ENCODE results near the gene SERTAD2.

The SERTAD2 gene

DNA sequence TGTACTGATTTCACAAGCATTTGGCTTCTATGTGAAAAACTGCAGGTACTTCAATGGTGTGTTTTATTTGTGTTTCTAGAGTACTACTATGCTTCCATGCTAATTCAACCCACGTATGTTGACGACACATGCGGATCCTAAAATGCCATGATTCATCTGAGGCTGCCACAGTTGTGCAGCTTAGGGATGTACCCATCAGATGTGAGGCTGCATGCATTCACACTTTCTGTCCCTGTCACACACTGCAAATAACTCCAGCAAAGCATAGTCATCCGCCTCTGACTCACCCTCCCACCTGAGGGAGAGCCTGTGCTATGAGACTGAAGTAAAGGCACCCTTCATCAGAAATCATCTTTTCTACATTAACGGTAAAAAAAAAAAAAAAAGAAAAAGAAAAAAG lies 22.1 kb upstream of the SERTAD2 start:
- DNase-seq (ENCODE audit: low read depth in 2 of 2): peak; percentile 53 to 74

DNA sequence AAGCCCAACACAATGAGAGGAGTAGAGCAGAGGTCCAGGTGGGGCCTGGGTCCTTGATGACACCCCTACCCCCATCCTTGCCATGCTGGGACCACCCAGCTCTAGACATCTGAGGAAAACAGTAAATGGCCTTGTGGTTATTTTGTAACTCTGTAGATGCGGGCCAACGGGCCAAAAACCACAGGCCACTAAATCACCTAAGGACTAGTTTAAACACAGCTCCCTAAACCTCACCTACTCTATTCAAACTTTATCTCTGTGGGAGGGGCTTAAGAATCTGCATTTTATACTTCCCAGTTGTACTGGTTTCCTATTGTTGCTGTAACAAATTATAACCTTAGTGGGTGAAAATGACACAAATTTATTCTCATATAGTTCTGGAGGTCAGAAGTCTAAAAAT lies 19.0 kb upstream of the SERTAD2 start:
- no peak for DNase-seq (ENCODE audit: low read depth in 2 of 2)

DNA sequence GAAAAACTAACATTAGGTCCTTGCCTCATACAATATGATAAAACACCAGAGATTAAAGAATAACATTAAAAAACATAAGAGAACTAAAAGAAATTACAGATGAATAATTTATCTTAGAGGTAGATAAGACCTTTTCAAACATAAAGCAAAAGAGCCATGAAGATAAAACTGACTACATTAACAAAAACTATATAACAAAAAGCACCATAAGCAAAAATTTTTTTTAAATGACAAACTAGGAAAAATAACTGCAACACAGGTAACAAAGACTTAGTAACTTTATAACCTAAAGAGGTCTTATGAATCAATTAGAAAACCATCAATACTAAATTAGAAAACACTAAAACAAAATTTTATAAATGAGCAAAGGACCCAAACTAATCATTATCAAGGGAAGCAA lies 16.3 kb upstream of the SERTAD2 start:
- DNase-seq (ENCODE audit: low read depth in 2 of 2): no peak

DNA sequence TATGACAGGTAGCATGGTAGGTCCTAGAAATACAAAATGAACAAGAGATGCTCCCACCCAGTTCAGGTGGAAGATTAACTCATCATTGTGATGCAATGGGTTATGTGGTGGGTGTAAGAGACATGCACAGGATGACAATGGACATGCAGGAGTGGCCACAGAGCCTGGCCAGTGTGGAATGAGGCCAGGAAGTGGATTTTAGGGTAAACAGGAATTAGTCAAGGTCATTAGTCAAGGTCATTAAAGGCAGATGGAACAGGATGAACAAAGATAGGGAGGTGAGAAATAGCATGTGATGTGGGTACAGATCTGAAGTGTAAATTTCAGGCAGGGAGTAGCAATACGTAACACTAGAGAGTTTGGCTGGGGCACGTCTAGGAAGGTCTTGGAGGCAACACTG lies 15.6 kb upstream of the SERTAD2 start:
- DNase-seq (ENCODE audit: low read depth in 2 of 2): no peak

DNA sequence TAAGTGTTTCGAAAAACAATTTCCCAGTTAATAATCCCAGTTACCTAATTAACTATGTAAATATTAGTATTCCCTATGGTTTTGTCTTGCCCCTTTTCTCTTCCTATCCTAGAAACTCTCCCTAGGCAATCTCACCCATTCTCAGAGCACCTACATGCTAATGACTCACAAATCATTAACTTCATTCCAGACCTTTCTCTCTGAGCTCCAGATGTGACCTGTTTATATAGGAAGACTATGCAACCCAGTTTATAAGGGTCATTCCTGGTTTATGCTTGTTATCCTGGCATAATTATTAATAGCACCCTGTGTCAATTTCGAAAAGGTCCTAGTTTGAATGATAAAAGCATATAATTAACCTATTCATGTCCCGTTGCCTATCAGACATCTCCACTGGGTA lies 14.8 kb upstream of the SERTAD2 start:
- no peak for DNase-seq (ENCODE audit: low read depth in 2 of 2)

DNA sequence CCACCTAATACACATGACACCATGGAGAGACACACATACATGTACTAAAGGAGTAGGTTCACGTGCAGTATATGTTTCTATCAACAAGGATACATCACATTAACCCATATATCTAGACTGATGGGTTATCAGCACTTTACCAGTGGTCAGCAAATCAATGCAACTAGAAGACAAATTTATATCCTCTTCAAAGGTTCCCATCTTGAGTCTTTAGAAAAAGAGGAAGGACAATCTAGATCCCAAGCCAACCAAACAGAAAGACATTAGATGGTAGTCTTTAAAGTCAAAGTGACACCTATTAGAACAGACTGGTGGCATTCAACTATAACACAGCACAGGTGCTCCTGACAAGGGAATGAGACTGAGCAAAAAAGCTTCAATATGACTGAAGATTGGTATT lies 13.8 kb upstream of the SERTAD2 start:
- DNase-seq (ENCODE audit: low read depth in 2 of 2): no peak

DNA sequence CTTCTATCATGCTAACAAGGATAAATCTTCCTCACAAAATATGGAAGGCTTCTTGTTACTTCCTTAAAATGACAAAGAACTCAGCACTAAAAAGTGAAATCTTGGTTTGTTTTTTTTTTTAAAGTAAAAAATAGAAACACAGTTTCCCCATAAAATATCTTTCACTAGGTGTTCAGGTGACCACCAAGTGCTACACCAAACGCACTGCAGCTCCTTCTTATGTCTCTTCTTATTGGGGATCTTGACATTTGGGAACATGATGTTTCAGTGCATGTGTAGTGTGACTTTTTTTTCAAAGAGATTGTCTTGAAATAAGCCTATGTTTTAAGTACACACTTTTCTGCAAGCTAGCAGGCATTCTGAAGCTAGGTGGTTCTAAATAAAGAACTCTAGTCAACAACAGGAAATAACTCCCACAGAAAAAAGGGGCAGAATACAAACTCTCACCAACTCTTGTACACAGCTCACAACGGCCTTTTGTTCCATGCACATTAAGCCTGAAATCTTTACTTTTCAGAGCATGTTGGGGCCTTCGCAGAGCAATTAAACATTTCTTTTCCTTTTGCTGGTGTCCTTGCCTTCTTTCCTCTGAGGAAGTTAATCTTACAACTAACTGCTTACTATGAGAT lies 13.2 kb upstream of the SERTAD2 start:
- no peak for DNase-seq (ENCODE audit: low read depth in 2 of 2)

DNA sequence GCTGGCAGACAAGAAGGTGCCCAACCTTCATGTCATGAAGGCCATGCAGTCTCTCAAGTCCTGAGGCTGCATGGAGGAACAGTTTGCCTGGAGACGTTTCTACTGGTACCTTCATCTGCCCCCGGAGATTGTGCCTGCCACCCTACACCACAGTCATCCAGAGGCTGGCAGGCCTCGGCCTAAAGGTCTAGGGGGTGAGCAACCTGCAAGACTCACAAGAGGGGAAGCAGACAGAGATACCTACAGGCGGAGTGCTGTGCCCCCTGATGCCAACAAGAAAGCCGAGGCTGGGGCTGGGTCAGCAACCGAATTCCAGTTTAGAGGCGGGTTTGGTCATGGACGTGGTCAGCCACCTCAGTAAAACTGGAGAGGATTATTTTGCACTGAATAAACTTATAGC lies 12.0 kb upstream of the SERTAD2 start:
- no peak for DNase-seq (ENCODE audit: low read depth in 2 of 2)

DNA sequence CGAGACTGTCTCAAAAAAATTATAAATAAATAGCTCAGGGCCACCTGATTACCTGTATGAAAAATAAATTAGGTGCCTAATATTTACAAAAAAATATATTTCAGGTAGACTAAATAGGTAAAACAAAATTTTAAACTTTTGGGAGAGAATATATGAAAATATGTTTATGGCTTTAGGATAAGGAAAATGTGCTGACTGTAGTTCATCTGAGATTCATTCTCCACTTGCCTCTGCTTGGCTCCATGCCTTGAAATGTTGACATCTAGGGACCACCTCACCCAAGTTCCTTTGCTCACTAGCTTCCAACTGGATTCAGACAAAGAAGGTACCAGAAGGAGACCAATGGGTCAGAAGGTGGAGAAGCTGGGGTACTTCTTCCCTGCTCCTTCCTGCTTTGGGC lies 9.7 kb upstream of the SERTAD2 start:
- no peak for DNase-seq (ENCODE audit: low read depth in 2 of 2)

DNA sequence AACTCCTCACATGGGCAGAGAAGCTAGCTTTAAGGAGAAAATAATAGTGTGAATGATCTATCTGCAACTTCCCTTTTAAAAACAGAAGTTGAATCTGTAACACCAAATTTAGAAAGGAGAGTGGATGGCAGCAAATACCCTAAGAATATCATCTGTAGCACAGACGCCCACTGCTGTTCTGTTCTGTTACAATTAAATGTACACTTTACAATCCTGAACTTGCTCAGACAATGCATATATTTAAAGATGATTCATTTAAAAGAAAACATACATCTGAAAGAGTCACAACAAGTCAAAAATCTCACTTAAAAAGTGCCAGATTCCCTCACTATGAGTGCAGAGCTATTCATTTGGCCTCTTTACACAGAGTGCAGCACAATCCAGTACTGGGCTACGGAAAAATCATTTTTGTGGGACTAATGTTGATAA lies 8.0 kb upstream of the SERTAD2 start:
- no peak for DNase-seq (ENCODE audit: low read depth in 2 of 2)

DNA sequence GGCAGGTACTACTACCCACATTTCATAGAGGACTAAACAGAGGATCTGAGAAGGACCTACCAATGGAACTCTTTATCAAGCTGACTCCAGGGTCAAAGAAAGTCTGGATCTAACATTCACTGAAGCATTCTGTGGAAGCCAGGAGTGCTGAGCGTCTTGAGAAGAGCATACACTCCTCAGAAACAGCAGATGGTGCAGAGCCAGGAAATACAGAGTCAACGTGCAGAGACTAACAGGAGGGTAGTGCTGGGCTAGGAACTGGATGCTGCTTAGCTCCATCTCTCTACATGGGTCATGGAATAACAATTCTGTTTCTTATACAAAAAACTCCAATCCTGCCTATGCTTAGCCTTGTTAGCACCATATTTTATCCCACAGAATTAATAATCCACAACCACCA lies 5.5 kb upstream of the SERTAD2 start:
- no peak for DNase-seq (ENCODE audit: low read depth in 2 of 2)

DNA sequence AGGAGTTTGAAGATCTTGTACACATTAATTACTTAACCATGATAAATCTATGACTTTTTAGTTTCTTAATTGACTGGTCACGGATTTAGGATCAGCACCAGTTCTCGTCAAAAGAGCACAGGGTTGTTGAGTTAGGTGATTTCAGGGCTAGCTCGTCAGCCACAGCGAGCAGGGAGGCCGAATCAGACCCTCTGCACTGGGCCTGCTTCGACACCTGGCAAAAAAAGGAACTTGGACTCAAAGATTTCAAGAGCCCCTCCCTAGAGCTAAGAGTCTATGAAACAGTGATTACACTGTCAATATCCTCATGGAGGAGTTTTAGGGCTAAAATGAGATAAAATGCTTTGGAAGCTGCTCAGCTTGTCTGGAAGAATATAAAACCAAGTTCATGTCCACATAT lies 4.6 kb upstream of the SERTAD2 start:
- DNase-seq (ENCODE audit: low read depth in 2 of 2): no peak

DNA sequence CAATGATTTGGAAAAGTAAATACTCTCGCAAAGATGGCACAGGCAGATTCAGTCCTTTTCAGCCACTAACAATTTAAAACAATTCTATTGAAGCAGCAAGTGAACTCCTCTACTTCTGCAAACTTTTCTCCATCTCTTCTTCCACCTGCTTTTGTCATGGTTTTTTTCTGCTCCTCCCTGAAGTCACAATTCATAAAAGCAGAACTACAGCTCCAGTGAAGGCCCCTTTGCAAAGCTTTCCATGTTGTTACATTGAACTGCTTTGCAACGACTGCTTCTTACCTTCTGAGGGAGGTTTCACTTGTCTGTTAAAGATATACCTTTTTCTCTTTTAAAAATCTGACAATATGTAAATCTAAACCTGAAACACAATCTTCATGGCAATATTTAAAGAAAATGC lies 3.7 kb upstream of the SERTAD2 start:
- DNase-seq (ENCODE audit: low read depth in 2 of 2): no peak

DNA sequence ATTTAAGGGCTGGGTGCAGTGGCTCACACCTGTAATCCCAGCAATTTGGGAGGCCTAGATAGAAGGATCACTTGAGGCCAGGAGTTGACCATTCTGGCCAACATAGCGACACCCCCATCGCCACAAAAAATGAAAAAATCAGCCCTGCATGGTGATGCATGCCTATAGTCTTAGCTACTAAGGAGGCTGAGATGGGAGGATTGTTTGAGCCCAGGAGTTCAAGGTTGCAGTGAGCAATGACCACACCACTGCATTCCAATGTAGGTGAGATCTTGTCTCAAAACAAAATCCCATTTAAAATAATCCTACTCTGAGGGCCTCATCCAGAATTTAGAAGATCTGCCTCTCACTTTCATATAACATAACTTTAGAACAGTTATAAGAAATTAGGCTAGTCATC lies 2.7 kb upstream of the SERTAD2 start:
- no peak for DNase-seq (ENCODE audit: low read depth in 2 of 2)

DNA sequence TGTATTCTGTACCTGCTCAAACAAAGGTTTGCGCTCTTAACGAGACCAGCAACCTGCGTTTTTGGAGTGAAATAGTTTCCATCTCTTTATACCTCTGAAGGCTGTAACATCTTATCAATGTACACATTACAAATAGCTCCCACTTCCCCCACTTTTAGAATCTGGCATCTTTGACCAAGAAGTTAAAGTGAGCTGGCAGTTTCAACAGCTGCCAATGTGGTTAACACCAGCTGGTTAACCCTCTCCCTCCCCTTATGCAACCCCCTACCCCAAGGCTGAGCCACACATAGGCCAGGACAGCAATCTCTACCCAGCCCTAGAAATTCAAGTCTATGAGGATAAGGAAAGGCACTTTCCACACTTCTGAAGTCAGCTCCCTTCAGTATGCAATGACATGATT lies 2.2 kb upstream of the SERTAD2 start:
- no peak for DNase-seq (ENCODE audit: low read depth in 2 of 2)

DNA sequence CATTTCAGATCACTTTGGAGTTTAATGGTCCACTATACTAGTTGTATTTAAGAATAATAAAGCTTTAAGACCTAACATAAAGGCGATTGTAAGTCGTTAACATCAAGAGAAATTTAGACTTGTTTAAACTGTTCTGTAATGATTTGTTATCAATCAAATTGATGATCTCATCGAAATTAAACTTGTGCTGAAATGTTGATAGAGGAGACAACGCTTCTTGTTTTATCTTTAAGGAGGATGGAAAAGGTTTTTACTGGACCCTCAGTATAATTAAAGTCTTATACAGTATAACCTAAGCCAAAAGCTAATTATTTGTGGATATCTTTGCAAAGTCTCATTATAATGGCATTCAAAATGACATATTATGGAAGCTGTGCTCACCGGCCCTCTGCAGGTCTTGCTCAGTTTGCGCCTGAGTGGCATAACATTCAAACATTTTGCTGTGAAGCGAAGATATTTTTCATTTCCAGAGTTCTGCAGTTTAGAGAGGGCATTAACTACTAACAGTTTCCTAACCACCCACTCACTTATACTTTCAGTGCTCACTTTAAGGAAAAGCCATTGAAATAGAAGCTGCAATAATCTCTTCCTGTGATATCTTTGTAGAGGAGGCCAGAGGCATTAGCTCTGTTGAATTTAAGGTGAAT lies 1.4 kb upstream of the SERTAD2 start:
- no peak for DNase-seq (ENCODE audit: low read depth in 2 of 2)

DNA sequence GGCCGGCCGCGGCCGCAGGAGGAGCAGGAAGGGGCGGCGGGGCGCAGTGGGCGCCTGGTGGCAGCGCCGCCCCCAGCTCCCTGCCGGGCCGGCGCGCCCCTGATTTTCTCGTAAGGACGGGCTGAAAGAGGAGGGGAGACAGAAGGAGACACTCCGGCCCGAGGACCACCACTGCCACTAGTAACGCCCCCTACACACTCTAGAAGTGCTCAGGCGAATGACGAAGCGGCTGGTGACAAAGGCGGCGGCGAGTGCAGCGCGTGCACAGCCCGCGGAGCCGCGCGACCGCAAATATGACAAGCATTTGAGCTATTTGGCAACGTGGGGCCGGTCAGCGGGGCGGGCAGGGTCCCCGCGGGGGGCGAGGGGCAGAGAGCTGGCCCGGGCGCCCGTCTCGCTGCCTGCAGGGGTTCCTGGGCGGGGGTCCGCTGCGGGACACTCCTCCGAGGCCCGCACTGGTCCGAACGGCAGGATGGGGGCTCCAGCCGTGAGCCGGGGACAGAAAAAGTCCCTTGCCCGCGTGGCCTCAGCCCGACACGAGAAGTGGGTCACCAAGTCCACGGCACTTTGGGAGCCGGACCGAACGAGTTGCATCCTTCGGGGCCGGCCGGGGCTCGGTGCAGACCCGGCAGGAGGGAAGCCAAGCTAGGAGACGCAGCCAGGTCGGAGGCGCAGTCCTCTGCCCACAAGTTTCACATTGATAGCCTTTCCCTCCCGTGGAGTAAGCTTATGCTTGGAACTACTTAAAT lies 524 bp upstream of the SERTAD2 start:
- peak in 1 of 2 donors; percentile 40 for DNase-seq (ENCODE audit: low read depth in 2 of 2)

DNA sequence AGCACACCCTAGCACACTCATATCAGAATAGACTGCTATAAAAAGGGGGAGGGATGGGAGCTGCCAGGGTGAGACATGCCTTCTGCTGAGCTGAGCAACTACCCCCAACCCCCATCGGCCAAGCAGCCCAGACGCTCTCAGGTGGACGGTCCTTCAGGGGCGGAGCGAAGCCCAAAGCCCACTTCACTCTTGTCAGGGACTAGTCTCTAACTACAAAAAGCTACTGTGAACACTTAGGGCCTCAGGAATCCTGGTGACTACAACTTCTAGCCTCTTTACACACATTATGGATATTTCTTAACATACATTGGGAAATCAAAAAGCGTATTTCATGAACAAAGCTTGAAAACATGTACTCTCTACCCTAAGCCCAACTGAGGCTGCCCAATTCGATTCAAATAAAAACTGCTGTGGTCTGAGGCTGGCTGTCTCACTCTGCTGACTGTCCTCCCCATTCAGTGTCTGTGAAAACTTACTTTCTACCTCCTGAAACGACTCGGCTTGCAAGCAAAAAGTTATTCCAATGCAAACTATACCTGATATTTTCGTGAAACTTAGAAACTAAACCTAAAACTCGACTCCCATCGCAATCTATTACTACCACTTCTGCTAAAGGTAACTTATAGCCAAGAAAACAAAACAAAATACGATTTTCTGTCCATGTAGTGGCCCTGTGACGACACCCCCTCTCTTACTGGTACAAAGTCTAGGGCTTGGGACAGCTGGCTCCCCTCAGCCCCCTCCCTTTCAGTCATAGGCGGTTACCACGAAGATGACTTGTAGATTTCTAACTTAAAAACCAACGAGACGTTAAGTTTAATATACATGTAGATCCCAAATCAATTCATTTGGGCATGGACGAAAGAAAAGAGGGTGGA lies 1.2 kb downstream of the SERTAD2 start:
- no peak for DNase-seq (ENCODE audit: low read depth in 2 of 2)

DNA sequence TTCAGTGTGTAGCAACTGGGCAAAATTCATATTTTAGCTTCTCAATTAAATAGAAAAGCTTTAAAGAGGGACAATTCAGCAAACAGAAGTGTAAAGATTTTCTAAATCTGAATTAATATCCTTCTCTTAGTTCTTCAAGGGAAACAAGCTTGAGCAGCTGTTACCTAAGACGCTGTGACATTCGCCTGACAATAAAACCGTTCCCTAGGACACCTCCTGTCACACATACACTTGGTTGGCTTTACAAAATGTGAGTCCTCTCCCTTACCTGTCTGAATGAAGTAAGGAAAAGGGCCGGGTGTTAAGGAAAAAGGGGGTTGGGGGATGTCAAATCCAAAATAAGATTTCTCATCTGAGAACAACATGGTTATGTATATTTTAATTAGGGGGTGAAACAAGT lies 2.1 kb downstream of the SERTAD2 start:
- no peak for DNase-seq (ENCODE audit: low read depth in 2 of 2)

DNA sequence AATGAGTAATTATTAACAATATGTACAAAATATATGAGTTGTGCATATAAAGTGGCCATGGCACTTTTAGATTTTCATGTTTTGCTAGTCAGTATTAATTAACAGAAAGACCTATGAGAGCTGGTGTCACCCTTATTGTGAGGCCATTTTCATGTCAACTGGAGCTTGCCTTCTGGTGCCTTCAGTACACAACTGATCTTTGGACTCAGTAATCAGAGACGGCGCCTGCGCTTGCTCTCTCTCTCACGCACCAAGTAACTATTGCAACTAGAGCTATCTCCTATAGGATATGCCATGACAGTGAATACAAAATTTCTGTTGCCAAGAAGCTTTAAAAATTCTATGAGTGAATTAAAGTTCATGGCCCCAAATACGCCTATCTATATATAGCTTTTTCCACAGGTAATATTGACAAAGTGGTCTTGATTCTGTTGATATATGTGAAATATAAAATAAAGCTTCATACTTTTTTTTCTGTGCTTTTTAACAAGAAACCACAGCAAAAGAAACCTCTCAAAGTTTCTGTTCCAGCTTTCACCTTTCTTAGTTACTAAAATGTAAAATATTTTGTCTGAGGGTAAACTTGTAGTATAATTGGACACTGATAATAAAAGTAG lies 2.9 kb downstream of the SERTAD2 start:
- DNase-seq (ENCODE audit: low read depth in 2 of 2): no peak

DNA sequence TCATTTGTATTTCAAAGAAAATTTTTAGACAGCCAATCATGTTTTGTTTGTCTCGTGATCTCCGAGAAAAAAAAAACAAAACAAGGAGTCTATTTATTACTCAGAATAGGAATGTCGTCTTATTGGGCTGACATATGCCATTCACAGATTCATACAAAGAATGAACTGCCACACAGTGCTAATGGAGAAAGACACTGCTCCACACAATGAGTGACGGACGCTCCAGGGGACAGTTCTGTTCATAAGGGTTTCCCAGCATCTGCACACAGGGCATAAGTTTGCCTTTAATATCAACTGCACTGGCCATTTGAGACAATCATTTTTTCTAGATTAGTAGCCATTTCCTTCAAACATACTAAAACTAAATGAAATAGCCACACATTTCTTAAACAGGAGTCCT lies 3.4 kb downstream of the SERTAD2 start:
- no peak for DNase-seq (ENCODE audit: low read depth in 2 of 2)

DNA sequence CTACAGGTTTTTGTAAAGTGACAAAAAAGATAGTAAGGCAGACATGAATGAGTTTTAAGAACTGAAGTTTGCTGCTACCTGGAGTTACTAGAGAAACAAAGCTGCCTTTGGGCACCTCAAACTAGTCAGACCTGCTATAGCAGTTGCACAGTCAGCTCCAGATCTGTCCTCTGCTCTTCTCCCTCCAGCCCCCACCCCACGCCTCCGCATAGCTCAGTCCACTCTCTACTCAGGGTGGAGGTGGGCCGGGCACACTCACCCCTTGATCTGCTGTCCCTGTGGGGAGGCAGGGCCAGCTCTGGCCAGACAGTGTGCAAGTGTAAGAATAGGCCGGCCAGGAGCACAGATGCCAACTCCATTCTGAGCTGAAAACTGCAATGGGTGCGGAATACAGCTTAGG lies 4.1 kb downstream of the SERTAD2 start:
- DNase-seq (ENCODE audit: low read depth in 2 of 2): no peak

Measured in stimulated activated CD4-positive, alpha-beta T cell treated with anti-CD3 and anti-CD28 coated beads, Interleukin-4, amount 100 ng/mL, for 48 hours (primary cell).